ENCODE results near the gene MEIOC.

- no peak for TF ChIP-seq POLR2AphosphoS5 (IDR thresholded peaks at IDR 0.05; ENCODE audit: low read depth, low read length)
- no peak for TF ChIP-seq TAF1 (IDR thresholded peaks at IDR 0.05; ENCODE audit: borderline replicate concordance, insufficient read depth, low read length)
- no peak for TF ChIP-seq REST (IDR thresholded peaks at IDR 0.05; ENCODE audit: insufficient read depth in 1 of 2, low read depth in 2 of 2, low read length in 2 of 2)
- TF ChIP-seq SIN3A (IDR thresholded peaks at IDR 0.05; ENCODE audit: borderline replicate concordance, insufficient read depth, low read length): no peak
- no peak for TF ChIP-seq FOXP2 (optimal IDR thresholded peaks at IDR 0.05; ENCODE audit: borderline replicate concordance, extremely low read depth, extremely low read length, insufficient read depth)
Observed at GRCh38 chr17:44623070-44623725, 33.1 kb upstream of the MEIOC start.

Data from PFSK-1 (cell line).